Hepatocyte (in vitro differentiated cells): Measurements from ENCODE around the gene UNG. TPM values are rescaled to one million over a fixed set of nuclear protein-coding genes. Genes with fewer than 3 reads are reported as not detected.

Source experiments
- DNase-seq: peaks from one replicate; pipeline ENCODE4 v3.0.0-alpha.2; 2016; ENCODE audit warnings: low spot score
- H2AFZ ChIP-seq: fragments of 200-600 bp; sonication (generic); 2 replicates; pipeline ENCODE4 v1.6.0; 2016; ENCODE audit warnings: antibody characterized with exemption, mild to moderate bottlenecking
- H3K27ac ChIP-seq: fragments of 200-600 bp; sonication (generic); 2 replicates; pipeline ENCODE4 v1.5.1; 2016; ENCODE audit warnings: mild to moderate bottlenecking
- H3K27me3 ChIP-seq: fragments of 200-600 bp; sonication (generic); 2 replicates; pipeline ENCODE4 v1.6.1; 2016
- H3K36me3 ChIP-seq: fragments of 200-600 bp; sonication (generic); replicated peaks from 2 replicates; pipeline ENCODE4 v1.5.1; 2016; ENCODE audit warnings: low read depth; ENCODE audit not compliant: insufficient read depth
- H3K4me1 ChIP-seq: fragments of 200-600 bp; sonication (generic); 2 replicates; pipeline ENCODE4 v1.5.1; 2016; ENCODE audit warnings: mild to moderate bottlenecking, moderate library complexity; ENCODE audit not compliant: insufficient read depth
- H3K4me2 ChIP-seq: fragments of 200-600 bp; sonication (generic); 2 replicates; pipeline ENCODE4 v1.6.0; 2016
- H3K4me3 ChIP-seq: fragments of 200-600 bp; sonication (generic); 2 replicates; pipeline ENCODE4 v1.5.1; 2016; ENCODE audit warnings: mild to moderate bottlenecking
- H3K79me2 ChIP-seq: fragments of 200-600 bp; sonication (generic); 2 replicates; pipeline ENCODE4 v1.6.0; 2017; ENCODE audit warnings: mild to moderate bottlenecking
- H3K9me2 ChIP-seq: fragments of 200-600 bp; sonication (generic); replicated peaks from 2 replicates; pipeline ENCODE4 v1.6.0; 2017; ENCODE audit warnings: mild to moderate bottlenecking; ENCODE audit not compliant: insufficient read depth
- H3K9me3 ChIP-seq: fragments of 200-600 bp; sonication (generic); 2 replicates; pipeline ENCODE4 v1.5.1; 2016; ENCODE audit warnings: low read depth, mild to moderate bottlenecking
- H4K20me1 ChIP-seq: fragments of 200-600 bp; sonication (generic); 2 replicates; pipeline ENCODE4 v1.6.0; 2016; ENCODE audit warnings: mild to moderate bottlenecking; ENCODE audit not compliant: insufficient read depth, poor library complexity, severe bottlenecking
- CTCF ChIP-seq: fragments of 200-600 bp; sonication (generic); IDR thresholded peaks from 2 replicates; pipeline ENCODE4 v1.5.1; 2016; ENCODE audit warnings: antibody characterized with exemption, mild to moderate bottlenecking; ENCODE audit not compliant: poor library complexity
- EZH2 ChIP-seq: fragments of 200-600 bp; sonication (generic); IDR thresholded peaks from 2 replicates; pipeline ENCODE4 v1.6.1; 2016; ENCODE audit warnings: antibody characterized with exemption, mild to moderate bottlenecking, borderline replicate concordance
- EZH2phosphoT487 ChIP-seq: fragments of 200-600 bp; sonication (generic); IDR thresholded peaks from one replicate; pipeline ENCODE4 v1.6.1; 2018; ENCODE audit warnings: antibody characterized with exemption, mild to moderate bottlenecking, low read depth, moderate library complexity; ENCODE audit not compliant: unreplicated experiment, severe bottlenecking
- WGBS: methylation state at CpG from one replicate; pipeline ENCODE4 v1.1.6; 2016; ENCODE audit warnings: low lambda C conversion rate; ENCODE audit errors: missing lambda C conversion rate; 5-methylcytosine and 5-hydroxymethylcytosine counted together
- polyA plus RNA-seq: library from polyadenylated mRNA; unstranded; fragments of >200 nt; fragmentation: Nextera tagmentation; extraction: Ambion mirVana; gene quantifications from 2 replicates; pipeline ENCODE4 v1.2.1, GENCODE V29; 2016
- total RNA-seq: library from RNA; depleted of rRNA; stranded (reverse); fragments of >200 nt; gene quantifications from 2 replicates; pipeline ENCODE4 v1.2.3, GENCODE V29; 2014

UNG gene
- total and polyA plus RNA-seq, 2 experiments from 2014 or later = 35.7 to 41.2 TPM

GRCh38 chr12:109113661-109114321 is 16.4 kb downstream of the UNG start:
- Histone ChIP-seq H3K79me2 (peaks cover 11% of the 10 kb centered on the region), H3K9me3 (no peaks in the 10 kb centered on the region), H3K27ac (peak overlapping the region; percentile 44), H4K20me1 (no peaks in the 10 kb centered on the region), H3K9me2 (no peaks in the 10 kb centered on the region), H3K4me3 (no peak overlapping the region), H3K4me2 (peak overlapping the region; percentile 35), H3K27me3 (no peaks in the 10 kb centered on the region), H3K36me3 (no peaks in the 10 kb centered on the region), H3K4me1 (peaks cover 27% of the 10 kb centered on the region), H2AFZ (no peak overlapping the region)
- no peak for DNase-seq
- TF ChIP-seq CTCF = no peak
- no peak for TF ChIP-seq EZH2phosphoT487
- TF ChIP-seq EZH2 = no peak
- WGBS = 96% methylated on average over 5 of the region's 5 CpGs

GRCh38 chr12:109114644-109115043 is 17.2 kb downstream of the UNG start:
- no peaks in the 10 kb centered on the region for H3K27me3 ChIP-seq
- TF ChIP-seq EZH2 (no peak), EZH2phosphoT487 (no peak), CTCF (no peak)
- H3K4me3 ChIP-seq = no peak overlapping the region
- peak overlapping the region; percentile 94 for H3K27ac ChIP-seq
- WGBS = 78% methylated on average over 2 of the region's 2 CpGs
- H3K79me2 ChIP-seq = peaks cover 11% of the 10 kb centered on the region
- H3K9me3 ChIP-seq = no peaks in the 10 kb centered on the region
- no peaks in the 10 kb centered on the region for H3K9me2 ChIP-seq
- no peak for DNase-seq
- no peaks in the 10 kb centered on the region for H4K20me1 ChIP-seq
- no peaks in the 10 kb centered on the region for H3K36me3 ChIP-seq
- peaks cover 27% of the 10 kb centered on the region for H3K4me1 ChIP-seq
- peak overlapping the region; percentile 32 for H3K4me2 ChIP-seq
- H2AFZ ChIP-seq = no peak overlapping the region

- DNase-seq = peak; percentile 27
- no peaks in the 10 kb centered on the region for H3K36me3 ChIP-seq
- H3K9me2 ChIP-seq = no peaks in the 10 kb centered on the region
- H3K9me3 ChIP-seq = no peaks in the 10 kb centered on the region
- whole genome bisulfite sequencing = 64% methylated on average over 3 of the region's 3 CpGs
- peaks cover 25% of the 10 kb centered on the region for H3K4me1 ChIP-seq
- H3K27me3 ChIP-seq = no peaks in the 10 kb centered on the region
- no peaks in the 10 kb centered on the region for H4K20me1 ChIP-seq
- no peak overlapping the region for H3K4me3 ChIP-seq
- H3K79me2 ChIP-seq = peaks cover 11% of the 10 kb centered on the region
- H3K4me2 ChIP-seq = peak overlapping the region; percentile 32
- peak overlapping the region; percentile 94 for H3K27ac ChIP-seq
- no peak for TF ChIP-seq CTCF
- H2AFZ ChIP-seq = no peak overlapping the region
Observed at GRCh38 chr12:109115404-109115757, 18.0 kb downstream of the UNG start.
